Measurements from ENCODE around the gene TMEM182.

Gene TMEM182

GRCh38 chr2:102761763-102762162 is at the start of gene TMEM182:
TMEM182 (plus strand) TSS chr2:102762031; CDS start chr2:102762218, 187 bp downstream.
- H3K9me3 ChIP-seq (ENCODE audit: control insufficient read depth, insufficient read depth, low read length): no peaks in the 10 kb centered on the region
- H3K9ac ChIP-seq (ENCODE audit: low read depth, low read length): no peak within 1 kb of the TSS
- no peaks in the 10 kb centered on the region for H3K36me3 ChIP-seq (ENCODE audit: control insufficient read depth, insufficient read depth, low read length)
- no peak within 1 kb of the TSS for H3K27ac ChIP-seq (ENCODE audit: low read depth, low read length)
- no peak within 1 kb of the TSS for H3K4me3 ChIP-seq (ENCODE audit: low read depth, low read length)
- no peaks in the 10 kb centered on the region for H3K4me1 ChIP-seq (ENCODE audit: control insufficient read depth, insufficient read depth, low read length)
- no peaks in the 10 kb centered on the region for H3K27me3 ChIP-seq (ENCODE audit: control insufficient read depth, insufficient read depth, low read length)

- Histone ChIP-seq H3K9ac (ENCODE audit: low read depth, low read length) (no peak overlapping the region), H3K4me3 (ENCODE audit: low read depth, low read length) (no peak overlapping the region), H3K4me1 (ENCODE audit: control insufficient read depth, insufficient read depth, low read length) (no peaks in the 10 kb centered on the region), H3K27me3 (ENCODE audit: control insufficient read depth, insufficient read depth, low read length) (no peaks in the 10 kb centered on the region), H3K9me3 (ENCODE audit: control insufficient read depth, insufficient read depth, low read length) (no peaks in the 10 kb centered on the region), H3K27ac (ENCODE audit: low read depth, low read length) (no peak overlapping the region), H3K36me3 (ENCODE audit: control insufficient read depth, insufficient read depth, low read length) (peaks cover 55% of the 10 kb centered on the region)
Observed at GRCh38 chr2:102717308-102718018, 44.4 kb upstream of the TMEM182 start.

- Histone ChIP-seq H3K9ac (ENCODE audit: low read depth, low read length) (no peak overlapping the region), H3K27ac (ENCODE audit: low read depth, low read length) (no peak overlapping the region)
Observed at GRCh38 chr2:102718387-102719316, 43.2 kb upstream of the TMEM182 start.

GRCh38 chr2:102724016-102724490 is 37.8 kb upstream of the TMEM182 start:
- Histone ChIP-seq H3K9me3 (ENCODE audit: control insufficient read depth, insufficient read depth, low read length) (no peaks in the 10 kb centered on the region), H3K4me1 (ENCODE audit: control insufficient read depth, insufficient read depth, low read length) (no peaks in the 10 kb centered on the region), H3K27me3 (ENCODE audit: control insufficient read depth, insufficient read depth, low read length) (no peaks in the 10 kb centered on the region), H3K4me3 (ENCODE audit: low read depth, low read length) (no peak overlapping the region), H3K36me3 (ENCODE audit: control insufficient read depth, insufficient read depth, low read length) (peaks cover 89% of the 10 kb centered on the region), H3K9ac (ENCODE audit: low read depth, low read length) (no peak overlapping the region), H3K27ac (ENCODE audit: low read depth, low read length) (no peak overlapping the region)

More at GRCh38 chr2:102718387-102719316, 43.2 kb upstream of the TMEM182 start:
- H3K27me3 ChIP-seq (ENCODE audit: control insufficient read depth, insufficient read depth, low read length): no peaks in the 10 kb centered on the region
- no peaks in the 10 kb centered on the region for H3K9me3 ChIP-seq (ENCODE audit: control insufficient read depth, insufficient read depth, low read length)
- peaks cover 66% of the 10 kb centered on the region for H3K36me3 ChIP-seq (ENCODE audit: control insufficient read depth, insufficient read depth, low read length)
- no peak overlapping the region for H3K4me3 ChIP-seq (ENCODE audit: low read depth, low read length)
- no peaks in the 10 kb centered on the region for H3K4me1 ChIP-seq (ENCODE audit: control insufficient read depth, insufficient read depth, low read length)

- Histone ChIP-seq H3K9me3 (ENCODE audit: control insufficient read depth, insufficient read depth, low read length) (no peaks in the 10 kb centered on the region), H3K36me3 (ENCODE audit: control insufficient read depth, insufficient read depth, low read length) (peaks cover 89% of the 10 kb centered on the region), H3K27me3 (ENCODE audit: control insufficient read depth, insufficient read depth, low read length) (no peaks in the 10 kb centered on the region), H3K4me1 (ENCODE audit: control insufficient read depth, insufficient read depth, low read length) (no peaks in the 10 kb centered on the region), H3K9ac (ENCODE audit: low read depth, low read length) (no peak overlapping the region), H3K27ac (ENCODE audit: low read depth, low read length) (no peak overlapping the region), H3K4me3 (ENCODE audit: low read depth, low read length) (no peak overlapping the region)
Observed at GRCh38 chr2:102724553-102724952, 37.3 kb upstream of the TMEM182 start.

GRCh38 chr2:102726128-102727087 is 35.4 kb upstream of the TMEM182 start:
- H3K9me3 ChIP-seq (ENCODE audit: control insufficient read depth, insufficient read depth, low read length): no peaks in the 10 kb centered on the region
- H3K36me3 ChIP-seq (ENCODE audit: control insufficient read depth, insufficient read depth, low read length): peaks cover 85% of the 10 kb centered on the region
- H3K27me3 ChIP-seq (ENCODE audit: control insufficient read depth, insufficient read depth, low read length): no peaks in the 10 kb centered on the region
- no peak overlapping the region for H3K9ac ChIP-seq (ENCODE audit: low read depth, low read length)
- no peak overlapping the region for H3K27ac ChIP-seq (ENCODE audit: low read depth, low read length)
- H3K4me1 ChIP-seq (ENCODE audit: control insufficient read depth, insufficient read depth, low read length): no peaks in the 10 kb centered on the region
- H3K4me3 ChIP-seq (ENCODE audit: low read depth, low read length): no peak overlapping the region

- H3K9ac ChIP-seq (ENCODE audit: low read depth, low read length): peak overlapping the region; percentile 71
- no peaks in the 10 kb centered on the region for H3K9me3 ChIP-seq (ENCODE audit: control insufficient read depth, insufficient read depth, low read length)
- no peak overlapping the region for H3K27ac ChIP-seq (ENCODE audit: low read depth, low read length)
- peak overlapping the region; percentile 88 for H3K4me3 ChIP-seq (ENCODE audit: low read depth, low read length)
- no peaks in the 10 kb centered on the region for H3K27me3 ChIP-seq (ENCODE audit: control insufficient read depth, insufficient read depth, low read length)
- H3K4me1 ChIP-seq (ENCODE audit: control insufficient read depth, insufficient read depth, low read length): peaks cover 10% of the 10 kb centered on the region
- peaks cover 17% of the 10 kb centered on the region for H3K36me3 ChIP-seq (ENCODE audit: control insufficient read depth, insufficient read depth, low read length)
Observed at GRCh38 chr2:102735416-102736109, 26.3 kb upstream of the TMEM182 start.

GRCh38 chr2:102736110-102736409 is 25.8 kb upstream of the TMEM182 start:
- Histone ChIP-seq H3K9me3 (ENCODE audit: control insufficient read depth, insufficient read depth, low read length) (no peaks in the 10 kb centered on the region), H3K27me3 (ENCODE audit: control insufficient read depth, insufficient read depth, low read length) (no peaks in the 10 kb centered on the region), H3K9ac (ENCODE audit: low read depth, low read length) (peak overlapping the region; percentile 71), H3K4me3 (ENCODE audit: low read depth, low read length) (peak overlapping the region; percentile 88), H3K4me1 (ENCODE audit: control insufficient read depth, insufficient read depth, low read length) (peaks cover 10% of the 10 kb centered on the region), H3K27ac (ENCODE audit: low read depth, low read length) (peak overlapping the region; percentile 44), H3K36me3 (ENCODE audit: control insufficient read depth, insufficient read depth, low read length) (peaks cover 13% of the 10 kb centered on the region)

GRCh38 chr2:102736410-102737409 is 25.1 kb upstream of the TMEM182 start:
- H3K27ac ChIP-seq (ENCODE audit: low read depth, low read length): peak overlapping the region; percentile 44
- peaks cover 6% of the 10 kb centered on the region for H3K36me3 ChIP-seq (ENCODE audit: control insufficient read depth, insufficient read depth, low read length)
- H3K4me1 ChIP-seq (ENCODE audit: control insufficient read depth, insufficient read depth, low read length): peaks cover 10% of the 10 kb centered on the region
- H3K27me3 ChIP-seq (ENCODE audit: control insufficient read depth, insufficient read depth, low read length): no peaks in the 10 kb centered on the region
- H3K9me3 ChIP-seq (ENCODE audit: control insufficient read depth, insufficient read depth, low read length): no peaks in the 10 kb centered on the region
- peak overlapping the region; percentile 71 for H3K9ac ChIP-seq (ENCODE audit: low read depth, low read length)
- peak overlapping the region; percentile 88 for H3K4me3 ChIP-seq (ENCODE audit: low read depth, low read length)

All from HUES48 (cell line).